K562 (cell line): ENCODE data around the gene MEAF6. TPM values are rescaled to one million over a fixed set of nuclear protein-coding genes. Genes with fewer than 3 reads are reported as not detected.

Experiments
- ARID3A ChIP-seq: IDR thresholded peaks from 2 replicates; pipeline ENCODE4 v1.6.1; 2012; ENCODE audit warnings: low read depth, low read length, improper control_type of control experiment, borderline replicate concordance
- FOXA1 ChIP-seq: fragments of 450-650 bp; IDR thresholded peaks from 2 replicates; pipeline ENCODE4 v1.6.1; 2016; ENCODE audit warnings: mild to moderate bottlenecking, borderline replicate concordance
- FOXP1 ChIP-seq: sonication (generic); formaldehyde crosslinking; IDR thresholded peaks from 2 replicates; pipeline ENCODE4 v1.8.0; 2022; ENCODE audit warnings: mild to moderate bottlenecking, missing genetic modification reagents
- FUS ChIP-seq: fragments of 200-400 bp; formaldehyde crosslinking; optimal IDR thresholded peaks from 2 replicates; pipeline ENCODE3; 2017; ENCODE audit warnings: low read depth, low read length
- GATAD2B ChIP-seq: fragments of 450-650 bp; IDR thresholded peaks from 2 replicates; pipeline ENCODE4 v1.6.1; 2017; ENCODE audit warnings: mild to moderate bottlenecking, borderline replicate concordance
- HDGF ChIP-seq: fragments of 450-650 bp; IDR thresholded peaks from 2 replicates; pipeline ENCODE4 v1.6.1; 2016
- HLTF ChIP-seq: fragments of 450-650 bp; IDR thresholded peaks from 2 replicates; pipeline ENCODE4 v1.6.1; 2016
- HSF4 ChIP-seq: fragments of 250-450 bp; sonication (Bioruptor Pico); IDR thresholded peaks from 2 replicates; pipeline ENCODE4 v2.1.2; 2022; ENCODE audit warnings: mild to moderate bottlenecking, moderate library complexity, borderline replicate concordance
- KLF6 ChIP-seq: fragments of 250-450 bp; sonication (Bioruptor Pico); IDR thresholded peaks from 2 replicates; pipeline ENCODE4 v1.4.0; 2020; ENCODE audit warnings: mild to moderate bottlenecking, moderate library complexity, borderline replicate concordance
- SAFB2 ChIP-seq: fragments of 200-400 bp; formaldehyde crosslinking; IDR thresholded peaks from 2 replicates; pipeline ENCODE4 v1.6.1; 2018; ENCODE audit warnings: borderline replicate concordance, low read length, low read depth, moderate library complexity; ENCODE audit not compliant: severe bottlenecking
- SMAD1 ChIP-seq: fragments of 150-350 bp; IDR thresholded peaks from 2 replicates; pipeline ENCODE4 v1.6.1; 2014; ENCODE audit warnings: low read length, low read depth; ENCODE audit not compliant: partially characterized antibody
- SP1 ChIP-seq: sonication (generic); formaldehyde crosslinking; IDR thresholded peaks from 2 replicates; pipeline ENCODE4 v1.8.1; 2022; ENCODE audit warnings: mild to moderate bottlenecking, missing genetic modification reagents
- SREBF2 ChIP-seq: sonication (generic); formaldehyde crosslinking; IDR thresholded peaks from 2 replicates; pipeline ENCODE4 v1.4.0; 2020; ENCODE audit warnings: mild to moderate bottlenecking, missing genetic modification reagents
- TSC22D4 ChIP-seq: fragments of 450-650 bp; IDR thresholded peaks from 2 replicates; pipeline ENCODE4 v1.6.1; 2016; ENCODE audit warnings: missing genetic modification characterization, missing biosample characterization, control low read depth
- ZBTB11 ChIP-seq, 3 experiments: fragments of 200-800 bp in 1 of 3; fragments of 250-450 bp in 1 of 3; fragments of 450-650 bp in 1 of 3; sonication (Bioruptor Pico) in 1 of 3; sonication (Bioruptor generic) in 1 of 3; formaldehyde crosslinking in 1 of 3; IDR thresholded peaks; 2 replicates each; pipeline versions ENCODE4 v1.6.1 to v1.8.0; 2016 to 2022; ENCODE audit warnings: mild to moderate bottlenecking in 2 of 3, missing genetic modification characterization in 2 of 3, missing compliant biosample characterization in 1 of 3, moderate library complexity in 1 of 3
- ZC3H8 ChIP-seq: fragments of 450-650 bp; IDR thresholded peaks from 2 replicates; pipeline ENCODE4 v1.6.1; 2017
- ZNF311 ChIP-seq: fragments of 250-450 bp; sonication (Bioruptor Pico); IDR thresholded peaks from 2 replicates; pipeline ENCODE4 v1.4.0; 2020; ENCODE audit warnings: mild to moderate bottlenecking, moderate library complexity
- ZNF583 ChIP-seq: fragments of 250-450 bp; sonication (Bioruptor Pico); IDR thresholded peaks from 2 replicates; pipeline ENCODE4 v1.4.0; 2020
- polyA plus RNA-seq, 8 experiments: library from polyadenylated mRNA; depleted of rRNA in 4 of 8; stranded (reverse) in 5 of 8; unstranded in 3 of 8; fragments of >200 nt; fragmentation: Nextera tagmentation in 2 of 8; fragmentation: Illumina TruSeq in 1 of 8; extraction: Ambion mirVana in 2 of 8; extraction: Trizol in 1 of 8; gene quantifications; 2 replicates each; pipeline versions ENCODE4 v1.2.1 to v1.2.3, GENCODE V29; 2011 to 2014; ENCODE audit warnings: inconsistent platforms in 1 of 8, missing spikeins in 1 of 8
- total RNA-seq, 7 experiments: library from RNA; depleted of rRNA in 6 of 7; stranded (reverse); fragments of >200 nt in 6 of 7; fragmentation: Illumina TruSeq in 2 of 7; extraction: Trizol in 2 of 7; gene quantifications; 2 replicates each; pipeline versions ENCODE4 v1.2.1 to v1.2.3, GENCODE V29; 2011 to 2021; ENCODE audit warnings: low replicate concordance in 1 of 7
- TF ChIP-seq, protein P1 (sequence below): sonication (generic); formaldehyde crosslinking; IDR thresholded peaks from 2 replicates; pipeline ENCODE4 v1.9.0; 2022; ENCODE audit warnings: mild to moderate bottlenecking, missing genetic modification reagents
- TF ChIP-seq, protein P2 (sequence below): fragments of 250-450 bp; sonication (Bioruptor Pico); IDR thresholded peaks from 2 replicates; pipeline ENCODE4 v1.5.0; 2020; ENCODE audit warnings: mild to moderate bottlenecking

Gene MEAF6
- total and polyA plus RNA-seq, 9 of the 15 experiments (the other 6 are each of a cell fraction or from before 2014, with no cell fraction given) = 55.0 to 151 (median 92.3) TPM

DNA sequence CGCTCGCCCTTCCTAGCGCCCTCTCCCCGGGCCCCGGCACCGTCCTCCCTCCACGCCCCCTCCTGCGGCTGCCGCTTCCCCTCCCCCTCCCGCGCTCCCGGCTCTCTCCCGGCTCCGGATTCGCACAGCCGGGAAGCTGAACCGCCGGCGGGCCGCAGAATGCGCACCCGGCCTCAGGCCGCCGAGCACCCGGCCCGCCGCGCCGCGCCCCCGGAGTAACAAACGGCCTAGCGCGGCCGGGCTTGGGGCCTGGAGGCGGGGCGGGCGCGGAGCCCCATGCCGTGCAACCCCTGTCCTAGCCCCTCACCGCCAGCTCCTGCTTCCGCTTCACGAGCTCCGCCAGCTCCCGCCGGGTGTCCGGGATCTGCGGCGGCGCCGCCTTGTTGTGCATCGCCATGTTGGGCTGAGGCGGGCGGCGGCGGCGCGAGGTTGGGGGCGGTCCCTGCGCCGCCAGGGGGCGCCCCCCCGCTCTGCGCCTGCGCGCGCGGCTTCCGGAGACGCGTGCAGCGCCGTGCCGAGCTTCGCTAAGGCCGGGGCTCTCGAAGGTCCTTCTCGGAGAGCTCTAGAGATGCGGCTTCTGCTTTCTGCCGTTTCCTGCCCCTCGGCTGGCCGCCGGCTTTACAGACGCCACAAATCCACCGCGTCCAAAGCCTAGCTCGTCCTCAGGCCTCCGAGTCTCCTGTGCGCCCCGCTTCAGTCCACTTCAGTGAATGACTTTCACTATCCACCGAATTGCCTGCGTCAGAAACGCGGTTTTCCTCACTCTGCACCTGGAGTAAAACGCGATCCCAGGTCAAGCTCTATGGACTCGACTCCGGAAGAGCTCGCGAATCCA is at the start of gene MEAF6 (continued):
- no peak for TF ChIP-seq ZNF311 (CRISPR knock-in tag)
- peak; percentile 64 for TF ChIP-seq SMAD1
- TF ChIP-seq, protein P1, sequence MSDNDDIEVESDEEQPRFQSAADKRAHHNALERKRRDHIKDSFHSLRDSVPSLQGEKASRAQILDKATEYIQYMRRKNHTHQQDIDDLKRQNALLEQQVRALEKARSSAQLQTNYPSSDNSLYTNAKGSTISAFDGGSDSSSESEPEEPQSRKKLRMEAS = peak; percentile 81
- no peak for TF ChIP-seq FOXA1
- TF ChIP-seq SAFB2 = no peak
- no peak for TF ChIP-seq HLTF
- TF ChIP-seq GATAD2B = peak; percentile 97
- TF ChIP-seq ZNF583 (CRISPR knock-in tag) = no peak
- TF ChIP-seq, protein P2, sequence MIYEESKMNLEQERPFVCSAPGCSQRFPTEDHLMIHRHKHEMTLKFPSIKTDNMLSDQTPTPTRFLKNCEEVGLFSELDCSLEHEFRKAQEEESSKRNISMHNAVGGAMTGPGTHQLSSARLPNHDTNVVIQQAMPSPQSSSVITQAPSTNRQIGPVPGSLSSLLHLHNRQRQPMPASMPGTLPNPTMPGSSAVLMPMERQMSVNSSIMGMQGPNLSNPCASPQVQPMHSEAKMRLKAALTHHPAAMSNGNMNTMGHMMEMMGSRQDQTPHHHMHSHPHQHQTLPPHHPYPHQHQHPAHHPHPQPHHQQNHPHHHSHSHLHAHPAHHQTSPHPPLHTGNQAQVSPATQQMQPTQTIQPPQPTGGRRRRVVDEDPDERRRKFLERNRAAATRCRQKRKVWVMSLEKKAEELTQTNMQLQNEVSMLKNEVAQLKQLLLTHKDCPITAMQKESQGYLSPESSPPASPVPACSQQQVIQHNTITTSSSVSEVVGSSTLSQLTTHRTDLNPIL (CRISPR knock-in tag) = no peak
- TF ChIP-seq KLF6 = no peak
- TF ChIP-seq FUS = no peak
- no peak for TF ChIP-seq TSC22D4 (tag)
- TF ChIP-seq ARID3A = no peak
- no peak for TF ChIP-seq SREBF2 (CRISPR knock-in tag)
- TF ChIP-seq SP1 = peak; percentile 74; the same call in 1 of the 2 replicates
- TF ChIP-seq ZBTB11 (CRISPR knock-in tag; IDR thresholded peaks at IDR 0.05) = 0 out of 6 replicates have a peak, but pooled peaks of 1 of the 3 experiments have one; percentile 50
- peak; percentile 28; the same call in 1 of the 2 replicates for TF ChIP-seq FOXP1 (CRISPR knock-in tag)
- no peak for TF ChIP-seq HSF4 (CRISPR knock-in tag)
- TF ChIP-seq ZC3H8 = no peak
- no peak for TF ChIP-seq HDGF
